GM12874 (cell line): ENCODE measurements around the gene MMP19.

Experiments used
- TF ChIP-seq, protein P1 (sequence below): IDR thresholded peaks from 2 replicates; pipeline ENCODE4 v1.5.1; 2011; ENCODE audit warnings: low read depth, mild to moderate bottlenecking, control low read depth, low read length, moderate library complexity; ENCODE audit not compliant: insufficient read depth

The MMP19 gene

DNA sequence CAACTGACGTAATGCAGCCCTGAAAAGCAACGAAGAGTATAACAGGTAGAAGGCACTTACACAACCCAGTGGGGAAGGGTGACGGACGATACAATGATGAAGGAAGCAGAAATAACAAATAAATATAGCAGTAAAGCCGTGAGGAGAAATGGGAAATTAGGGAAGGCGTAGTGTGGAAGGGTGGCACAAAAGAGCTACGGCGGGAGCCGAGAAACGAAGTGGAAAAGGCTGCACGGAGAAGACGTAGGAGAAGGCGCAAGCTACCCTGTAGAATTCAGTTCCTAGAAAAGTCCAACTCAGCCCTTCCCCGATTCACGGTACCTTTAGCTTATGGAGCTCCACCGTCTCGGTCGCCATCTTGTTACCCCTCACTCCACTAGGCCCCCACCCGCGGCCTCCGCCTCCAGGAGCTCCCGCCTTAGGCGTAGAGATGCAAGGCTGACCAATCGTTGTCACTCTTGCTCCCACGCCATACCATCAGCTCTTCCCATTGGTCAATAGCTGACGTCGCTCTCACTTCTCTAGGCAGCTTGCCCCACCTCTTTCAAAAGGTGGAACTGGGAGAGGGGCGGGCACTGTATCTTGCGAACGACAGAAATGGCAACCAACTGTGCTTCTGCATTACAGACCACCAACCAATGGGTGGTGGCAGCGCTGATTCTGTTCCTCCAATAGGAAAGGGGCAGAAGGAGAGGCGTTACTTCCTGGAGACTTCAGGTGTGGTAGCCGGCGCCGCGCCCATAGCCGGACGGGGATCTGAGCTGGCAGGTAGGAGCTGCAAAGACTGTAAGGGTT lies 25.2 kb downstream of the MMP19 start, which contains the start of the genes ORMDL2 and SARNP:
TSS of gene ORMDL2 (plus strand) at position 697 of the 795 bp plus-strand sequence. CDS start 959 bp downstream, outside the sequence.
TSS of gene SARNP (minus strand) at position 380 of the 795 bp plus-strand sequence. CDS start at position 357, 23 bp downstream.
- TF ChIP-seq, protein P1, sequence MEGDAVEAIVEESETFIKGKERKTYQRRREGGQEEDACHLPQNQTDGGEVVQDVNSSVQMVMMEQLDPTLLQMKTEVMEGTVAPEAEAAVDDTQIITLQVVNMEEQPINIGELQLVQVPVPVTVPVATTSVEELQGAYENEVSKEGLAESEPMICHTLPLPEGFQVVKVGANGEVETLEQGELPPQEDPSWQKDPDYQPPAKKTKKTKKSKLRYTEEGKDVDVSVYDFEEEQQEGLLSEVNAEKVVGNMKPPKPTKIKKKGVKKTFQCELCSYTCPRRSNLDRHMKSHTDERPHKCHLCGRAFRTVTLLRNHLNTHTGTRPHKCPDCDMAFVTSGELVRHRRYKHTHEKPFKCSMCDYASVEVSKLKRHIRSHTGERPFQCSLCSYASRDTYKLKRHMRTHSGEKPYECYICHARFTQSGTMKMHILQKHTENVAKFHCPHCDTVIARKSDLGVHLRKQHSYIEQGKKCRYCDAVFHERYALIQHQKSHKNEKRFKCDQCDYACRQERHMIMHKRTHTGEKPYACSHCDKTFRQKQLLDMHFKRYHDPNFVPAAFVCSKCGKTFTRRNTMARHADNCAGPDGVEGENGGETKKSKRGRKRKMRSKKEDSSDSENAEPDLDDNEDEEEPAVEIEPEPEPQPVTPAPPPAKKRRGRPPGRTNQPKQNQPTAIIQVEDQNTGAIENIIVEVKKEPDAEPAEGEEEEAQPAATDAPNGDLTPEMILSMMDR = no peak

- TF ChIP-seq, protein P1 = no peak
These were observed 25.8 kb downstream of the MMP19 start for GRCh38 chr12:55816881-55817344.

GRCh38 chr12:55815473-55815872 lies 27.3 kb downstream of the MMP19 start:
- TF ChIP-seq, protein P1 = no peak

DNA sequence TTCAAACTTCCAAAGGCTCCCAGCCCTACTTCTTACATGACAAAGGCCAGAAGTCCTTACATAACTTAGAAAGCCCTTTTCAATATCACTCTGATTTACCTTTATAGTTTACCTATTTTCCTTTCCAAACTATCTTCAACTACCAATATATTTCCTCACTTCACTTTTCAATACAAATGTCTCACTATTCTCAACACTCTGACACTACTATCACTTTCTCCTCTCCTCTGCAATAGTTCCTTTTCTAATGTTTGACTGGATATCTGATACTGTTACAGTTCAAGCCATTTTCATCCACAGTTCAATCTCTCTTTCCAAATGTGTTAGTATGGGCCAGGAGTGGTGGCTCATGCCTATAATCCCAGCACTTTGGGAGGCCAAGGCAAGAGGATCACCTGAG lies 28.5 kb downstream of the MMP19 start:
- TF ChIP-seq, protein P1 = no peak

DNA sequence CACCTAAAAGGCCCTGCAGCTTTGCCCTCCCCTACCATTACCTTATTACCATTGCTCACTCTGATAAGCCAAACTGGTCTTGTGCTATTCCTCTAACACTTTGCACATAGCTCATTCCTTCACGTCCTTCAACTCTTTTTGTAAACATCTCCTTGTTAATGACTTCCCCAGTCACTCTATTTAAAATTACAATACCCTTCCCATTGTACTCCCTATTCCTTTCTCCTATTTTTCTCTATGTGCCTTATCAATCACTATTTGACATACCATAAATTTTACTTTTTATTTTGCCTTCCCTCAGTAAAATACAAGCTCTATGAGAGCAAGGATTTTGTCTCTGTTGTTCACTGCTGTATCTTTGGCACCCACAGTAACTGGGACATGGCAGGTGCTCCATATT lies 30.6 kb downstream of the MMP19 start:
- TF ChIP-seq, protein P1 = no peak

DNA sequence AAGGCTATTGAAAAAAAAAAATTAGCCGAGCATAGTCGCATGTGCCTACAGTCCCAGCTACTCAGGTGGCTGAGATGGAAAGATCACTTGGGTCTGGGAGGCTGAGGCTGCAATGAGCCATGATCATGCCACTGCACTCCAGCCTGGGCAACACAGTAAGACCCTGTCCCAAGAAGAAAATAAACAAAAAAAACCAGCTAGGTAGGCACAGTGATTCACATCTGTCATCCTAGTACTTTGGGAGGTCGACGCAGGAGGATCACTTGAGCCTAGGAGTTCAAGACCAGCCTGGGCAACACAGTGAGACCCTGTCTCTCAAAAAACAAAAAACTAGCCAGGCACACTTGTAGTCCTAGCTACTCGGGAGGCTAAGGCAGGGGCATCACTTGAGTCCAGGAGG lies 33.5 kb downstream of the MMP19 start:
- TF ChIP-seq, protein P1 = no peak

GRCh38 chr12:55806982-55807381 lies 35.8 kb downstream of the MMP19 start:
- TF ChIP-seq, protein P1 = no peak
